H1 (cell line): ENCODE results near the gene TMEM260.

Source experiments
- CREB1 ChIP-seq: IDR thresholded peaks from 2 replicates; pipeline ENCODE4 v1.6.1; 2012; ENCODE audit warnings: inconsistent platforms
- EZH2 ChIP-seq: fragments of 200-600 bp; sonication (generic); IDR thresholded peaks from 2 replicates; pipeline ENCODE4 v1.7.1; 2012; ENCODE audit warnings: low read depth, mild to moderate bottlenecking, moderate library complexity, low read length, inconsistent platforms; ENCODE audit not compliant: severe bottlenecking
- GABPA ChIP-seq: IDR thresholded peaks from 2 replicates; pipeline ENCODE4 v1.6.1; 2011; ENCODE audit warnings: mild to moderate bottlenecking, low read length, moderate library complexity, borderline replicate concordance; ENCODE audit not compliant: insufficient read depth
- GTF2F1 ChIP-seq: IDR thresholded peaks from 2 replicates; pipeline ENCODE4 v1.6.1; 2012; ENCODE audit warnings: low read depth, low read length, improper control_type of control experiment, borderline replicate concordance
- JUN ChIP-seq: IDR thresholded peaks from 2 replicates; pipeline ENCODE4 v1.6.1; 2011; ENCODE audit warnings: low read depth, mild to moderate bottlenecking, improper control_type of control experiment, low read length
- MAFK ChIP-seq: IDR thresholded peaks from 2 replicates; pipeline ENCODE4 v1.6.1; 2012; ENCODE audit warnings: low read depth, mild to moderate bottlenecking, improper control_type of control experiment, low read length
- POLR2AphosphoS5 ChIP-seq: IDR thresholded peaks from 2 replicates; pipeline ENCODE4 v1.6.1; 2011; ENCODE audit warnings: low read depth, low read length
- SP2 ChIP-seq: IDR thresholded peaks from 2 replicates; pipeline ENCODE4 v1.6.1; 2012; ENCODE audit warnings: mild to moderate bottlenecking, low read length, inconsistent platforms
- ZNF274 ChIP-seq: IDR thresholded peaks from 2 replicates; pipeline ENCODE4 v1.7.0; 2012; ENCODE audit warnings: low read length, borderline replicate concordance; ENCODE audit errors: extremely low read depth
- TF ChIP-seq, protein P1 (sequence below), 3 experiments: IDR thresholded peaks; 1 replicate in 2 of 3; 2 replicates in 1 of 3; pipeline versions ENCODE4 v1.5.1 to v1.6.1; 2011; ENCODE audit warnings: low read length in 3 of 3, mild to moderate bottlenecking in 3 of 3, inconsistent platforms in 2 of 3, low read depth in 1 of 3, moderate library complexity in 1 of 3; ENCODE audit not compliant: insufficient read depth in 1 of 3; ENCODE audit errors: control extremely low read depth in 1 of 3
- TF ChIP-seq, protein P2 (sequence below): IDR thresholded peaks from 2 replicates; pipeline ENCODE4 v1.6.1; 2012; ENCODE audit warnings: low read length, inconsistent platforms

GRCh38 chr14:56603648-56604047, 24.1 kb downstream of the TMEM260 start:
- TF ChIP-seq GTF2F1 (no peak), GABPA (no peak), EZH2 (no peak), MAFK (no peak), JUN (no peak), SP2 (no peak), ZNF274 (no peak), POLR2AphosphoS5 (no peak), CREB1 (no peak)
- TF ChIP-seq, protein P1, sequence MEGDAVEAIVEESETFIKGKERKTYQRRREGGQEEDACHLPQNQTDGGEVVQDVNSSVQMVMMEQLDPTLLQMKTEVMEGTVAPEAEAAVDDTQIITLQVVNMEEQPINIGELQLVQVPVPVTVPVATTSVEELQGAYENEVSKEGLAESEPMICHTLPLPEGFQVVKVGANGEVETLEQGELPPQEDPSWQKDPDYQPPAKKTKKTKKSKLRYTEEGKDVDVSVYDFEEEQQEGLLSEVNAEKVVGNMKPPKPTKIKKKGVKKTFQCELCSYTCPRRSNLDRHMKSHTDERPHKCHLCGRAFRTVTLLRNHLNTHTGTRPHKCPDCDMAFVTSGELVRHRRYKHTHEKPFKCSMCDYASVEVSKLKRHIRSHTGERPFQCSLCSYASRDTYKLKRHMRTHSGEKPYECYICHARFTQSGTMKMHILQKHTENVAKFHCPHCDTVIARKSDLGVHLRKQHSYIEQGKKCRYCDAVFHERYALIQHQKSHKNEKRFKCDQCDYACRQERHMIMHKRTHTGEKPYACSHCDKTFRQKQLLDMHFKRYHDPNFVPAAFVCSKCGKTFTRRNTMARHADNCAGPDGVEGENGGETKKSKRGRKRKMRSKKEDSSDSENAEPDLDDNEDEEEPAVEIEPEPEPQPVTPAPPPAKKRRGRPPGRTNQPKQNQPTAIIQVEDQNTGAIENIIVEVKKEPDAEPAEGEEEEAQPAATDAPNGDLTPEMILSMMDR (IDR thresholded peaks at IDR 0.05; ENCODE audit: control extremely low read depth in 1 of 3, insufficient read depth in 1 of 3, low read depth in 1 of 3, low read length in 3 of 3), result no peak
- TF ChIP-seq, protein P2, sequence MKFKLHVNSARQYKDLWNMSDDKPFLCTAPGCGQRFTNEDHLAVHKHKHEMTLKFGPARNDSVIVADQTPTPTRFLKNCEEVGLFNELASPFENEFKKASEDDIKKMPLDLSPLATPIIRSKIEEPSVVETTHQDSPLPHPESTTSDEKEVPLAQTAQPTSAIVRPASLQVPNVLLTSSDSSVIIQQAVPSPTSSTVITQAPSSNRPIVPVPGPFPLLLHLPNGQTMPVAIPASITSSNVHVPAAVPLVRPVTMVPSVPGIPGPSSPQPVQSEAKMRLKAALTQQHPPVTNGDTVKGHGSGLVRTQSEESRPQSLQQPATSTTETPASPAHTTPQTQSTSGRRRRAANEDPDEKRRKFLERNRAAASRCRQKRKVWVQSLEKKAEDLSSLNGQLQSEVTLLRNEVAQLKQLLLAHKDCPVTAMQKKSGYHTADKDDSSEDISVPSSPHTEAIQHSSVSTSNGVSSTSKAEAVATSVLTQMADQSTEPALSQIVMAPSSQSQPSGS, result no peak
